CD8-positive, alpha-beta memory T cell (primary cell): ENCODE data around the gene ERICH6. TPM values are rescaled to one million over a fixed set of nuclear protein-coding genes. Genes with fewer than 3 reads are reported as not detected.
A peak's percentile ranks its signal among the peaks of the same experiment; 100 is the strongest.

Source experiments
- CTCF ChIA-PET: fragments of 350-600 bp; sonication (Branson Sonifier 250); formaldehyde crosslinking; loops from one replicate; lab custom pipeline; 2021; ENCODE audit warnings: antibody characterized with exemption; lab: Charles Lee
- POLR2A ChIA-PET: fragments of 350-600 bp; sonication (Branson Sonifier 250); formaldehyde crosslinking; loops from one replicate; lab custom pipeline; 2021; ENCODE audit warnings: antibody characterized with exemption; lab: Charles Lee
- DNase-seq, 5 donors: peaks; one replicate each; pipeline versions ENCODE4 v3.0.0 to v3.0.0-alpha.2; 2020 to 2022; ENCODE audit warnings: mixed read lengths in 1 of 5
- H3K27ac ChIP-seq: one replicate; pipeline ENCODE4 v1.7.0; 2013; ENCODE audit warnings: low read depth, mild to moderate bottlenecking, low read length, moderate library complexity
- H3K27me3 ChIP-seq: 2 replicates; pipeline ENCODE4 v1.7.0; 2013; ENCODE audit warnings: low read length, mild to moderate bottlenecking; ENCODE audit not compliant: insufficient read depth, poor library complexity, severe bottlenecking
- H3K36me3 ChIP-seq: 2 replicates; pipeline ENCODE4 v1.7.0; 2013; ENCODE audit warnings: mild to moderate bottlenecking, low read length, moderate library complexity; ENCODE audit not compliant: insufficient read depth
- H3K4me1 ChIP-seq: 2 replicates; pipeline ENCODE4 v1.7.0; 2013; ENCODE audit warnings: mild to moderate bottlenecking, low read length, moderate library complexity; ENCODE audit not compliant: insufficient read depth
- H3K4me3 ChIP-seq: 2 replicates; pipeline ENCODE4 v1.7.0; 2013; ENCODE audit warnings: mild to moderate bottlenecking, low read length
- H3K9me3 ChIP-seq: 2 replicates; pipeline ENCODE4 v1.7.0; 2013; ENCODE audit warnings: mild to moderate bottlenecking, low read length
- H3K27ac Mint-ChIP-seq, 8 donors: one replicate each; pipeline ENCODE4 v1.8.0; 2020 to 2021; ENCODE audit warnings: mixed read lengths in 8 of 8, mild to moderate bottlenecking in 6 of 8, inconsistent platforms in 3 of 8, moderate library complexity in 3 of 8
- H3K27me3 Mint-ChIP-seq, 2 donors: one replicate each; pipeline ENCODE4 v1.8.0; 2020 to 2021; ENCODE audit warnings: mixed read lengths in 2 of 2, mild to moderate bottlenecking in 1 of 2, moderate library complexity in 1 of 2
- H3K36me3 Mint-ChIP-seq, 3 donors: one replicate each; pipeline ENCODE4 v1.8.0; 2020 to 2021; ENCODE audit warnings: mixed read lengths in 3 of 3, inconsistent platforms in 1 of 3, mild to moderate bottlenecking in 1 of 3
- H3K4me1 Mint-ChIP-seq, 3 donors: one replicate each; pipeline ENCODE4 v1.8.0; 2020 to 2021; ENCODE audit warnings: mixed read lengths in 3 of 3, inconsistent platforms in 1 of 3, mild to moderate bottlenecking in 1 of 3
- H3K4me3 Mint-ChIP-seq, 7 donors: one replicate each; pipeline ENCODE4 v1.8.0; 2020 to 2021; ENCODE audit warnings: mixed read lengths in 7 of 7, mild to moderate bottlenecking in 6 of 7, moderate library complexity in 4 of 7, inconsistent platforms in 2 of 7
- H3K9me3 Mint-ChIP-seq, 5 donors: one replicate each; pipeline ENCODE4 v1.8.0; 2020 to 2022; ENCODE audit warnings: mixed read lengths in 5 of 5, mild to moderate bottlenecking in 3 of 5, moderate library complexity in 2 of 5, inconsistent platforms in 1 of 5
- polyA plus RNA-seq: library from polyadenylated mRNA; unstranded; fragments of 300-500 nt; fragmentation: Illumina TruSeq; gene quantifications from one replicate; pipeline ENCODE4 v1.2.3, GENCODE V29; 2021
- total RNA-seq, 2 experiments: library from RNA; stranded (reverse); gene quantifications; one replicate each; pipeline ENCODE4 v1.2.3, GENCODE V29; 2021

ERICH6 gene
- total and polyA plus RNA-seq, 3 experiments from 2014 or later = 0.39 TPM; not detected in 2

- Mint-ChIP-seq H3K36me3 (peaks cover 0 to 40% (median 10%) of the 10 kb centered on the region in 3 donors), H3K27me3 (peaks cover 0 to 3% of the 10 kb centered on the region in 2 donors), H3K27ac (peak overlapping the region in 7 of 8 donors; percentile 31 to 83 (median 58)), H3K4me1 (peaks cover 71 to 94% (median 91%) of the 10 kb centered on the region in 3 donors), H3K9me3 (no peaks in the 10 kb centered on the region), H3K4me3 (no peak overlapping the region)
- Histone ChIP-seq H3K27ac (no peak overlapping the region), H3K4me3 (no peak overlapping the region), H3K4me1 (peaks cover 13% of the 10 kb centered on the region), H3K9me3 (no peaks in the 10 kb centered on the region), H3K27me3 (no peaks in the 10 kb centered on the region), H3K36me3 (no peaks in the 10 kb centered on the region)
- ChIA-PET CTCF (no interaction called here), POLR2A (no interaction called here)
- no peak for DNase-seq
Observed at GRCh38 chr3:150744919-150745211, 41.1 kb upstream of the ERICH6 start.

- H3K27ac Mint-ChIP-seq = peak overlapping the region in 6 of 8 donors; percentile 47 to 88 (median 68)
- CTCF ChIA-PET = no interaction called here
- POLR2A ChIA-PET = no interaction called here
- no peak for DNase-seq
- H3K4me1 Mint-ChIP-seq = peaks cover 70 to 94% (median 92%) of the 10 kb centered on the region in 3 donors
- H3K4me1 ChIP-seq = peaks cover 19% of the 10 kb centered on the region
- H3K36me3 ChIP-seq = no peaks in the 10 kb centered on the region
- H3K27me3 ChIP-seq = no peaks in the 10 kb centered on the region
- H3K4me3 Mint-ChIP-seq = no peak overlapping the region
- H3K27me3 Mint-ChIP-seq = peaks cover 0 to 3% of the 10 kb centered on the region in 2 donors
- H3K27ac ChIP-seq = no peak overlapping the region
- no peaks in the 10 kb centered on the region for H3K9me3 Mint-ChIP-seq
- no peaks in the 10 kb centered on the region for H3K9me3 ChIP-seq
- H3K4me3 ChIP-seq = no peak overlapping the region
- peaks cover 0 to 38% (median 10%) of the 10 kb centered on the region in 3 donors for H3K36me3 Mint-ChIP-seq
Observed at GRCh38 chr3:150744041-150744918, 40.6 kb upstream of the ERICH6 start.

- POLR2A ChIA-PET = no interaction called here
- Mint-ChIP-seq H3K36me3 (peaks cover 0 to 38% (median 10%) of the 10 kb centered on the region in 3 donors), H3K4me3 (no peak overlapping the region), H3K4me1 (peaks cover 64 to 94% (median 90%) of the 10 kb centered on the region in 3 donors), H3K27me3 (peaks cover 0 to 3% of the 10 kb centered on the region in 2 donors), H3K27ac (peak overlapping the region in 6 of 8 donors; percentile 21 to 81 (median 76)), H3K9me3 (no peaks in the 10 kb centered on the region)
- H3K27me3 ChIP-seq = no peaks in the 10 kb centered on the region
- H3K27ac ChIP-seq = no peak overlapping the region
- no peak overlapping the region for H3K4me3 ChIP-seq
- DNase-seq = no peak
- no peaks in the 10 kb centered on the region for H3K9me3 ChIP-seq
- H3K4me1 ChIP-seq = peaks cover 23% of the 10 kb centered on the region
- H3K36me3 ChIP-seq = no peaks in the 10 kb centered on the region
- CTCF ChIA-PET = no interaction called here
Observed at GRCh38 chr3:150743508-150743907, 39.8 kb upstream of the ERICH6 start.

GRCh38 chr3:150742679-150743078 is 39.0 kb upstream of the ERICH6 start:
- ChIA-PET POLR2A (no interaction called here), CTCF (interaction anchor here (0.8 to 1.3 kb wide), 2 partner anchors 10 to 19 kb away, joined by 3 read pairs; no protein-coding TSS in a partner anchor)
- peaks cover 20% of the 10 kb centered on the region for H3K4me1 ChIP-seq

GRCh38 chr3:150742141-150742523 is 38.4 kb upstream of the ERICH6 start:
- ChIA-PET CTCF (interaction anchor here (0.8 to 1.3 kb wide), 2 partner anchors 11 to 19 kb away, joined by 3 read pairs; no protein-coding TSS in a partner anchor), POLR2A (no interaction called here)
- H3K4me1 Mint-ChIP-seq = peaks cover 59 to 89% (median 78%) of the 10 kb centered on the region in 3 donors
- Histone ChIP-seq H3K9me3 (no peaks in the 10 kb centered on the region), H3K27ac (no peak overlapping the region), H3K27me3 (no peaks in the 10 kb centered on the region), H3K4me3 (no peak overlapping the region), H3K4me1 (peaks cover 20% of the 10 kb centered on the region), H3K36me3 (no peaks in the 10 kb centered on the region)
- H3K4me3 Mint-ChIP-seq = peak overlapping the region in 1 of 7 donors; percentile 40
- no peak for DNase-seq
- peaks cover 0 to 32% (median 12%) of the 10 kb centered on the region in 3 donors for H3K36me3 Mint-ChIP-seq
- H3K27me3 Mint-ChIP-seq = peaks cover 0 to 3% of the 10 kb centered on the region in 2 donors
- peak overlapping the region in 2 of 8 donors; percentile 6 to 12 for H3K27ac Mint-ChIP-seq
- H3K9me3 Mint-ChIP-seq = no peaks in the 10 kb centered on the region

More at GRCh38 chr3:150742679-150743078, 39.0 kb upstream of the ERICH6 start:
- peaks cover 62 to 94% (median 83%) of the 10 kb centered on the region in 3 donors for H3K4me1 Mint-ChIP-seq
- no peaks in the 10 kb centered on the region for H3K36me3 ChIP-seq
- no peak overlapping the region for H3K4me3 ChIP-seq
- H3K27ac ChIP-seq = no peak overlapping the region
- no peaks in the 10 kb centered on the region for H3K9me3 ChIP-seq
- no peak overlapping the region for H3K4me3 Mint-ChIP-seq
- no peaks in the 10 kb centered on the region for H3K9me3 Mint-ChIP-seq
- H3K27ac Mint-ChIP-seq = peak overlapping the region in 3 of 8 donors; percentile 6 to 67 (median 12)
- H3K27me3 Mint-ChIP-seq = peaks cover 0 to 3% of the 10 kb centered on the region in 2 donors
- peaks cover 0 to 33% (median 10%) of the 10 kb centered on the region in 3 donors for H3K36me3 Mint-ChIP-seq
- DNase-seq = no peak
- no peaks in the 10 kb centered on the region for H3K27me3 ChIP-seq

- H3K27me3 ChIP-seq = no peaks in the 10 kb centered on the region
- no peak overlapping the region for H3K4me3 ChIP-seq
- H3K9me3 ChIP-seq = no peaks in the 10 kb centered on the region
- Mint-ChIP-seq H3K9me3 (no peaks in the 10 kb centered on the region), H3K4me3 (no peak overlapping the region), H3K36me3 (peaks cover 0 to 32% (median 12%) of the 10 kb centered on the region in 3 donors), H3K4me1 (peaks cover 54 to 84% (median 73%) of the 10 kb centered on the region in 3 donors), H3K27me3 (peaks cover 0 to 3% of the 10 kb centered on the region in 2 donors), H3K27ac (peak overlapping the region in 4 of 8 donors; percentile 3 to 59 (median 50))
- ChIA-PET CTCF (interaction anchor here (1.3 kb wide), 1 partner anchor 12 kb away, joined by 3 read pairs; no protein-coding TSS in a partner anchor), POLR2A (no interaction called here)
- peaks cover 20% of the 10 kb centered on the region for H3K4me1 ChIP-seq
- H3K27ac ChIP-seq = no peak overlapping the region
- H3K36me3 ChIP-seq = no peaks in the 10 kb centered on the region
- no peak for DNase-seq
Observed at GRCh38 chr3:150741497-150742140, 37.9 kb upstream of the ERICH6 start.

GRCh38 chr3:150740733-150741496 is 37.2 kb upstream of the ERICH6 start:
- no peak overlapping the region for H3K27ac ChIP-seq
- POLR2A ChIA-PET = no interaction called here

More at GRCh38 chr3:150740733-150741496, 37.2 kb upstream of the ERICH6 start:
- no peaks in the 10 kb centered on the region for H3K27me3 ChIP-seq
- Mint-ChIP-seq H3K4me1 (peaks cover 47 to 77% (median 66%) of the 10 kb centered on the region in 3 donors), H3K4me3 (no peak overlapping the region), H3K27me3 (peaks cover 0 to 3% of the 10 kb centered on the region in 2 donors), H3K27ac (peak overlapping the region in 7 of 8 donors; percentile 3 to 70 (median 52)), H3K36me3 (peaks cover 0 to 32% (median 12%) of the 10 kb centered on the region in 3 donors), H3K9me3 (no peaks in the 10 kb centered on the region)
- CTCF ChIA-PET = no interaction called here
- H3K4me1 ChIP-seq = peaks cover 20% of the 10 kb centered on the region
- H3K4me3 ChIP-seq = no peak overlapping the region
- DNase-seq = no peak
- H3K36me3 ChIP-seq = no peaks in the 10 kb centered on the region
- H3K9me3 ChIP-seq = no peaks in the 10 kb centered on the region
